ENCODE data around the gene NARF. TPM values are rescaled to one million over a fixed set of nuclear protein-coding genes. Genes with fewer than 3 reads are reported as not detected.

NARF gene
- total and polyA plus RNA-seq, 2 experiments from 2014 or later = 66.1 to 67.1 TPM

DNA sequence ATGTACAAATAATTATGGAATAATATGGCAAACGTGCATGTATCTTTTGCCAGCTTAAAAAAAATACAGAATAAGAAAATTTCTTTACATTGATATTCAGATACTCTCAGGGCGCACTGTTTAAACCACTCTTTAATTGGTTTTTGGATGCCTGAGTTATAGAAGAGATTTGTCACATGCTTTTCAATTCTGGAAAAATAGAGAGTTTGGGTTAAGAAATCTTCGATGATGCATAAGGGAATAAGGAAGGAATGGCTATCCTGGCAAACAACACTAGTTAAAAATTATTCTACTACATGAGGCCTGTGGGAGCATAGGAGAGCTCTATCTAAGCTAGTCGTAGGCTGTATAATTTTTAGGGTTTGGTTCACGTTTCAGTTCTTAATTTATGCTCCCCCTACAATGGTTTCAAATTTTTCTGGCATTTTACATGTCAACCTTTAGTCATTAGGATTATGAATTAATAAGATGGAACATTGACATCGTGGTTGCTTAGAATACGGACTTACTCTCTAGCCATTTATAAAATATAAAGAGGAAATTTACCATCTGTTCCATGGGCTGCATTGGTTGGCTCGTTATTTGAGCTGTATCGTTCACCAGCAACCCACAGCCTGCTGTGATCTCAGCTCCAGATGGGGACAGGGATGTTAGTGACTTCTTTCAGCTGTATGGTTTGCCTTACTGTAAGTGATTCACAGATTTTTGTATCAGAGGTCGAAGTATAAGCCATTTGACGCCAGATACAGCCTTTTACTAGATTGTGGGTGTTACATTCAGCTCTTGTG is 15.9 kb downstream of the NARF start (continued):
- TF ChIP-seq ZNF331 (CRISPR knock-in tag; IDR thresholded peaks at IDR 0.05; ENCODE audit: low read depth) (no peak), STAT1 (IDR thresholded peaks at IDR 0.05; ENCODE audit: unreplicated experiment) (no peak)
- TF ChIP-seq, protein P1, sequence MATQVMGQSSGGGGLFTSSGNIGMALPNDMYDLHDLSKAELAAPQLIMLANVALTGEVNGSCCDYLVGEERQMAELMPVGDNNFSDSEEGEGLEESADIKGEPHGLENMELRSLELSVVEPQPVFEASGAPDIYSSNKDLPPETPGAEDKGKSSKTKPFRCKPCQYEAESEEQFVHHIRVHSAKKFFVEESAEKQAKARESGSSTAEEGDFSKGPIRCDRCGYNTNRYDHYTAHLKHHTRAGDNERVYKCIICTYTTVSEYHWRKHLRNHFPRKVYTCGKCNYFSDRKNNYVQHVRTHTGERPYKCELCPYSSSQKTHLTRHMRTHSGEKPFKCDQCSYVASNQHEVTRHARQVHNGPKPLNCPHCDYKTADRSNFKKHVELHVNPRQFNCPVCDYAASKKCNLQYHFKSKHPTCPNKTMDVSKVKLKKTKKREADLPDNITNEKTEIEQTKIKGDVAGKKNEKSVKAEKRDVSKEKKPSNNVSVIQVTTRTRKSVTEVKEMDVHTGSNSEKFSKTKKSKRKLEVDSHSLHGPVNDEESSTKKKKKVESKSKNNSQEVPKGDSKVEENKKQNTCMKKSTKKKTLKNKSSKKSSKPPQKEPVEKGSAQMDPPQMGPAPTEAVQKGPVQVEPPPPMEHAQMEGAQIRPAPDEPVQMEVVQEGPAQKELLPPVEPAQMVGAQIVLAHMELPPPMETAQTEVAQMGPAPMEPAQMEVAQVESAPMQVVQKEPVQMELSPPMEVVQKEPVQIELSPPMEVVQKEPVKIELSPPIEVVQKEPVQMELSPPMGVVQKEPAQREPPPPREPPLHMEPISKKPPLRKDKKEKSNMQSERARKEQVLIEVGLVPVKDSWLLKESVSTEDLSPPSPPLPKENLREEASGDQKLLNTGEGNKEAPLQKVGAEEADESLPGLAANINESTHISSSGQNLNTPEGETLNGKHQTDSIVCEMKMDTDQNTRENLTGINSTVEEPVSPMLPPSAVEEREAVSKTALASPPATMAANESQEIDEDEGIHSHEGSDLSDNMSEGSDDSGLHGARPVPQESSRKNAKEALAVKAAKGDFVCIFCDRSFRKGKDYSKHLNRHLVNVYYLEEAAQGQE (IDR thresholded peaks at IDR 0.05; ENCODE audit: unreplicated experiment) = no peak

DNA sequence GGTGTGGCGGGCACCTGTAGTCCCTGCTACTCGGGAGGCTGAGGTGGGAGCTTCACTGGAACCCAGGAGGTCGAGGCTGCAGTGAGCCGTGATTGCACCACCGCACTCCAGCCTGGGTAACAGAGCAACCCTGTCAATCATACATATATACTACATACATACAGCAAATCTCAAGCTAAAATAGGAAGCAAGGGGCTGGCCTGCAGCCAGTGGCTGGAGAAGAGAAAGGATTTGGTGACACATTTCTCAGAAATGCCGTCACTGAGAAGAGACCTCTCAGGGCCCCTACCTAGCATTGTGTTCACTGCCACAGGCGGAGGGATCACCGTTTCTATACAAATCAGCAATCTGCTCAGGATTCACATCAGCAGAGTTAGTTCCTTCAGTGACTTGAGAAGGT is 16.9 kb downstream of the NARF start:
- H3K36me3 ChIP-seq (ENCODE audit: insufficient read depth) = no peaks in the 10 kb centered on the region
- TF ChIP-seq JUNB (IDR thresholded peaks at IDR 0.05; ENCODE audit: unreplicated experiment) = no peak
- ATAC-seq = no peak

GRCh38 chr17:82477934-82478333 is 19.4 kb downstream of the NARF start:
- Histone ChIP-seq H3K4me3 (no peak overlapping the region), H3K27me3 (ENCODE audit: insufficient read depth) (no peaks in the 10 kb centered on the region), H3K4me2 (no peak overlapping the region), H4K20me1 (replicated peaks; ENCODE audit: insufficient read depth) (no peaks in the 10 kb centered on the region; the same call in 1 of the 2 replicates), H3F3A (replicated peaks; ENCODE audit: low read depth) (no peaks in the 10 kb centered on the region), H3K79me2 (replicated peaks; ENCODE audit: insufficient read depth) (no peaks in the 10 kb centered on the region), H3K27ac (ENCODE audit: low read depth) (no peak overlapping the region), H2AFZ (no peak overlapping the region), H3K36me3 (ENCODE audit: insufficient read depth) (no peaks in the 10 kb centered on the region), H3K9me2 (ENCODE audit: insufficient read depth) (no peaks in the 10 kb centered on the region), H3K4me1 (ENCODE audit: insufficient read depth) (no peaks in the 10 kb centered on the region)
- Mint-ChIP-seq H3K27me3 (ENCODE audit: insufficient read depth, low read depth, poor library complexity) (peaks cover 2% of the 10 kb centered on the region), H3K36me3 (ENCODE audit: low read depth) (peaks cover 43% of the 10 kb centered on the region), H3K9me3 (no peaks in the 10 kb centered on the region), H3K4me3 (no peak overlapping the region), H3K4me1 (no peaks in the 10 kb centered on the region), H3K27ac (no peak overlapping the region)
- ATAC-seq (no peak), DNase-seq (ENCODE audit: low spot score) (no peak)
- TF ChIP-seq CREB1 (CRISPR knock-in tag; IDR thresholded peaks at IDR 0.05; ENCODE audit: low read depth) = no peak
- TF ChIP-seq NANOG (IDR thresholded peaks at IDR 0.05; ENCODE audit: borderline replicate concordance) = no peak
- TF ChIP-seq STAT1 (IDR thresholded peaks at IDR 0.05; ENCODE audit: unreplicated experiment) = no peak
- no peak for TF ChIP-seq JUNB (IDR thresholded peaks at IDR 0.05; ENCODE audit: unreplicated experiment)
- TF ChIP-seq, protein P1 (IDR thresholded peaks at IDR 0.05; ENCODE audit: unreplicated experiment) = no peak

More for the DNA sequence above, 16.9 kb downstream of the NARF start:
- H3K79me2 ChIP-seq (replicated peaks; ENCODE audit: insufficient read depth) = no peaks in the 10 kb centered on the region
- H3K9me3 Mint-ChIP-seq = no peaks in the 10 kb centered on the region
- no peaks in the 10 kb centered on the region for H3K4me1 ChIP-seq (ENCODE audit: insufficient read depth)
- DNase-seq (ENCODE audit: low spot score) = no peak
- no peak overlapping the region for H3K27ac ChIP-seq (ENCODE audit: low read depth)
- H3F3A ChIP-seq (replicated peaks; ENCODE audit: low read depth) = no peaks in the 10 kb centered on the region
- H3K4me1 Mint-ChIP-seq = no peaks in the 10 kb centered on the region
- H3K36me3 Mint-ChIP-seq (ENCODE audit: low read depth) = peaks cover 45% of the 10 kb centered on the region
- no peak overlapping the region for H2AFZ ChIP-seq
- H3K4me3 ChIP-seq = no peak overlapping the region
- H3K4me2 ChIP-seq = no peak overlapping the region
- no peak overlapping the region for H3K27ac Mint-ChIP-seq
- H3K27me3 ChIP-seq (ENCODE audit: insufficient read depth) = no peaks in the 10 kb centered on the region
- H4K20me1 ChIP-seq (replicated peaks; ENCODE audit: insufficient read depth) = no peaks in the 10 kb centered on the region; the same call in 1 of the 2 replicates
- H3K9me2 ChIP-seq (ENCODE audit: insufficient read depth) = no peaks in the 10 kb centered on the region
- no peak overlapping the region for H3K4me3 Mint-ChIP-seq
- H3K27me3 Mint-ChIP-seq (ENCODE audit: insufficient read depth, low read depth, poor library complexity) = peaks cover 2% of the 10 kb centered on the region
